Measurements from ENCODE around the gene KRT34.
"Not testable (repeated sequence)": the region's sequence is repeated elsewhere in the genome, so short reads cannot be mapped to it uniquely, and the experiment has no call there.

The KRT34 gene

DNA sequence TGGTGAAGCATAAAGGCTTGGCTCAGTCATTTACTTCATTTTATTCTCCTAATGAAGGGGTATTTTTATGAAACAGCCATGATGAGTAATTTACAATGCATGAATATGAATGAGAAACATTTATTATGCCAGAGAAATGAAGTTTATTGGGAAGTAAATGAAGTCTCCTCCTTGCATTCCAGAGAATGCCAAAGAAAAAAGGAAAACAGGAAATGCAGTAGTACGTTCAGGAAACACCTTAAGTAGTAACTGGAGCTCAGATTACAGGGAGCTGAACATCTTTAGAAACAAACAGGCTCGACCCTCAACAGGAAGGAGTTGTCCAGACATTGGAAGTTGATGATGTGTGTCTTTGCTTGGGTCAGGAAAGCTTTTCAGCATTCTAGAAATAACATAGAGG lies 4.6 kb downstream of the KRT34 start:
- no peak for DNase-seq (ENCODE audit: low read depth in 1 of 2, low spot score in 1 of 2)
- in situ Hi-C loops (cut with HindIII; ENCODE audit: low pct_unique_long_range_greater_than_20kb, low sequenced_read_pairs), result no loop called here
- TF ChIP-seq JUND (IDR thresholded peaks at IDR 0.05; ENCODE audit: low read depth), result no peak

GRCh38 chr17:41369713-41370112 lies 12.4 kb downstream of the KRT34 start, which contains the start of gene KRT33B:
Gene KRT33B, minus strand, starts transcription at chr17:41369813. Its CDS starts 63 bp downstream, at chr17:41369750.
- in situ Hi-C loops (cut with HindIII; ENCODE audit: low pct_unique_long_range_greater_than_20kb, low sequenced_read_pairs), result no loop called here
- DNase-seq (ENCODE audit: low read depth in 1 of 2, low spot score in 1 of 2), result no peak
- TF ChIP-seq JUND (IDR thresholded peaks at IDR 0.05; ENCODE audit: low read depth), result no peak

DNA sequence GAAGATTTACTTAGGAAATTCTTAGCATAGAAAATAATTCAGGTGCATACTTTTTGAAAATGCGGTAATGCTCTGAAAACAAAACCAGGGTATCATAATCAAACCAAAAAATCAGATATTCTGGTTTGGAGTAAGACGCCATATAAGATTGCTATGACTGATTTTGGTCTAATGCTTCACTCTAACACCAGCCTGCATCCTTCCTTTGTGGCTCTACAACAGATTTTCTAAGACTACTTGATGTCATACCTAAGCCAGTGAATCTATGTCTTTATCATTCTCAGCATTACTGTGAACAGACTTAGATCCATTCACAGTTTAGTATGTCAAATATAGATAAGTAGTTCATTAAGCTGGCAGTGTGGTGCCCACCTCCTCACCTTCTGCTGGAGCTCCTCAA lies 13.1 kb downstream of the KRT34 start:
- TF ChIP-seq JUND (IDR thresholded peaks at IDR 0.05; ENCODE audit: low read depth), result no peak
- no peak for DNase-seq (ENCODE audit: low read depth in 1 of 2, low spot score in 1 of 2)
- in situ Hi-C loops (cut with HindIII; ENCODE audit: low pct_unique_long_range_greater_than_20kb, low sequenced_read_pairs), result no loop called here

DNA sequence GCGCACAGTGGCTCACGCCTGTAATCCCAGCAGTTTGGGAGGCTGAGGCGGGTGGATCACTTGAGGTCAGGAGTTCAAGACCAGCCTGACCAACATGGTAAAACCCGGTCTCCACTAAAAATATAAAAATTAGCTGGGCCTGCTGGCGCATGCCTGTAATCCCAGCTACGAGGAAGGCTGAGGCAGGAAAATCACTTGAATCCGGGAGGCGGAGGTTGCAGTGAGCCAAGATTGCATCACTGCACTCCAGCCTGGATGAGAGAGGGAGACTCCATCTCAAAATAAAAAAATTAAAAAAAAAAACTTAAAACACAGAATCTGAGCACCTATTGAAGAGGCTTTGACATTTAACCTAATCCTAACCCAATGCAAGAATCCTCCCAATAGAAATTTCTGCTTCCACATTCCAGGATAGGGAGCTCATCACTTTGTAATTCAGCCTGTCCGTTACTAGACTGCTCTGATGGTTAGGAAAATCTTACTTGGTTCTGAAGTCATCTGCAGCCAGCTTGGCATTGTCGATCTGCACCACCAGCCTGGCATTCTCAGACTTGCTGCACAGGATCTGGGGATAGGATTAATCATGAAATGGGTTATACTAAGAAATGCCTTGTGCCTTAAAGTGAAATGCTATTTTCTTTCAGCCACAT lies 14.6 kb downstream of the KRT34 start:
- in situ Hi-C loops (cut with HindIII; ENCODE audit: low pct_unique_long_range_greater_than_20kb, low sequenced_read_pairs), result no loop called here

DNA sequence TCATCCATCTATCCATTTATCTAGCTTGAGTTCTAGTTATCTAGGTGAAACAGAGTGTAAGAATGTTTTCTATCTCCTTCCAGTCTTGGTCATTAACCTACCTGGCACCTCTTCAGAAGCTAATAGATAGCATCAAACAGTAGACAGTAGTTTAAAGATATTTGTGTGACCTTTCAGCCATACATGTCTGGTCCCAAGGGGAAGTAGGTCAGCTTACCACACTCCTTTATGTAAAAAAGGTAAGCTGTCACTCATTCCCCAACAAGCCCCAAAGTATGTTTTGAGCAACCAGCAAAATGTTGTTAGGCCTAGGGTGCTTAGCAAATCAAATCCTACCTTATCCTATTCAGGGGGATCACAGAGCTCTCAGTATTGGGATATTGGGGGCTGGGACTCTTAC lies 16.0 kb downstream of the KRT34 start:
- in situ Hi-C loops (cut with HindIII; ENCODE audit: low pct_unique_long_range_greater_than_20kb, low sequenced_read_pairs), result no loop called here
- no peak for TF ChIP-seq JUND (IDR thresholded peaks at IDR 0.05; ENCODE audit: low read depth)
- DNase-seq (ENCODE audit: low read depth in 1 of 2, low spot score in 1 of 2), result no peak

More for the DNA sequence above, 14.6 kb downstream of the KRT34 start:
- DNase-seq (ENCODE audit: low read depth in 1 of 2, low spot score in 1 of 2), result no peak
- TF ChIP-seq JUND (IDR thresholded peaks at IDR 0.05; ENCODE audit: low read depth), result no peak

- no peak for TF ChIP-seq JUND (IDR thresholded peaks at IDR 0.05; ENCODE audit: low read depth)
- DNase-seq (ENCODE audit: low read depth in 1 of 2, low spot score in 1 of 2), result no peak
- in situ Hi-C loops (cut with HindIII; ENCODE audit: low pct_unique_long_range_greater_than_20kb, low sequenced_read_pairs), result no loop called here
These were observed 18.2 kb downstream of the KRT34 start for GRCh38 chr17:41363881-41364280.

GRCh38 chr17:41360296-41360995 lies 21.7 kb downstream of the KRT34 start:
- TF ChIP-seq JUND (IDR thresholded peaks at IDR 0.05; ENCODE audit: low read depth), result no peak
- no peak for DNase-seq (ENCODE audit: low read depth in 1 of 2, low spot score in 1 of 2)
- in situ Hi-C loops (cut with HindIII; ENCODE audit: low pct_unique_long_range_greater_than_20kb, low sequenced_read_pairs), result no loop called here

GRCh38 chr17:41354536-41354935 lies 27.6 kb downstream of the KRT34 start:
- no peak for DNase-seq (ENCODE audit: low read depth in 1 of 2, low spot score in 1 of 2)
- no peak for TF ChIP-seq JUND (IDR thresholded peaks at IDR 0.05; ENCODE audit: low read depth)
- in situ Hi-C loops (cut with HindIII; ENCODE audit: low pct_unique_long_range_greater_than_20kb, low sequenced_read_pairs), result no loop called here

- in situ Hi-C loops (cut with HindIII; ENCODE audit: low pct_unique_long_range_greater_than_20kb, low sequenced_read_pairs), result no loop called here
- DNase-seq (ENCODE audit: low read depth in 1 of 2, low spot score in 1 of 2), result peak in 1 of 2 experiments; percentile 57
- TF ChIP-seq JUND (IDR thresholded peaks at IDR 0.05; ENCODE audit: low read depth), result no peak
These were observed 29.3 kb downstream of the KRT34 start for GRCh38 chr17:41352597-41353366.

GRCh38 chr17:41351177-41351576 lies 30.9 kb downstream of the KRT34 start:
- TF ChIP-seq JUND (IDR thresholded peaks at IDR 0.05; ENCODE audit: low read depth), result no peak
- in situ Hi-C loops (cut with HindIII; ENCODE audit: low pct_unique_long_range_greater_than_20kb, low sequenced_read_pairs), result no loop called here
- no peak for DNase-seq (ENCODE audit: low read depth in 1 of 2, low spot score in 1 of 2)

DNA sequence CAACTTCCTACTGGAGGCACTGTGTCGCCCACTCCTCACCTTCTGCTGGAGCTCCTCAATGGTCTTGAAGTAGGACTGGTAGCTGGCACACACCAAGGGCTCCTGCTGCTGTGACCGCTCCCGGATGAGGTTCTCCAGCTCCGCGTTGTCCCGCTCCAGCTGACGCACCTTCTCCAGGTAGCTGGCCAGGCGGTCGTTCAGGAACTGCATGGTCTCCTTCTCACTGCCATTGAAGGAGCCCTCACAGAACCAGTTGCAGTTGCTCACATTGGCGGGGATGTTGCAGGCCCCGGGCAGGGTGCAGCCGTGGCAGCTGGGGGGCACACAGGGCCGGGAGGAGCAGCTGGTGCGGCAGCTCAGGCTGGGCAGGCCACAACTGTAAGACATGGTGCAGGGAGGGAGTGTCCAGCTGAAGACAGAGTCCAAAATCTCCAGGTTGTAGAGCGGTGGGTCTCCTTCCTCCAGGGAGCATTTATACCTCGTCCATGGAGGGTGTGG lies 31.7 kb downstream of the KRT34 start, which contains the start of gene KRT33A:
KRT33A (minus strand) TSS at position 448 of the 498 bp plus-strand sequence; CDS start at position 387, 61 bp downstream.
- in situ Hi-C loops (cut with HindIII; ENCODE audit: low pct_unique_long_range_greater_than_20kb, low sequenced_read_pairs), result not testable (repeated sequence)

GRCh38 chr17:41347869-41348760 lies 34.0 kb downstream of the KRT34 start:
- DNase-seq (ENCODE audit: low read depth in 1 of 2, low spot score in 1 of 2), result peak in 1 of 2 experiments; percentile 61
- in situ Hi-C loops (cut with HindIII; ENCODE audit: low pct_unique_long_range_greater_than_20kb, low sequenced_read_pairs), result no loop called here
- TF ChIP-seq JUND (IDR thresholded peaks at IDR 0.05; ENCODE audit: low read depth), result no peak

More for the DNA sequence above, 31.7 kb downstream of the KRT34 start, which contains the start of gene KRT33A:
- not testable (repeated sequence) for DNase-seq (ENCODE audit: low read depth in 1 of 2, low spot score in 1 of 2)

GRCh38 chr17:41346421-41346820 lies 35.7 kb downstream of the KRT34 start:
- DNase-seq (ENCODE audit: low read depth in 1 of 2, low spot score in 1 of 2); in situ Hi-C loops (cut with HindIII; ENCODE audit: low pct_unique_long_range_greater_than_20kb, low sequenced_read_pairs): not testable (repeated sequence)
